H1 (cell line): ENCODE data around the gene DHX58.

ENCODE experiments used
- CTCF ChIP-seq, 3 experiments: IDR thresholded peaks; 1 replicate in 2 of 3; 2 replicates in 1 of 3; pipeline versions ENCODE4 v1.5.1 to v1.6.1; 2011; ENCODE audit warnings: low read length in 3 of 3, mild to moderate bottlenecking in 3 of 3, inconsistent platforms in 2 of 3, low read depth in 1 of 3, moderate library complexity in 1 of 3; ENCODE audit not compliant: insufficient read depth in 1 of 3; ENCODE audit errors: control extremely low read depth in 1 of 3
- SIN3A ChIP-seq, 2 experiments: IDR thresholded peaks in 1 of 2; conservative IDR thresholded peaks in 1 of 2; 2 replicates each; pipeline ENCODE4 v1.6.1; 2011 to 2012; ENCODE audit warnings: low read length in 2 of 2, improper control_type of control experiment in 1 of 2, low read depth in 1 of 2, mild to moderate bottlenecking in 1 of 2
- USF2 ChIP-seq: IDR thresholded peaks from 2 replicates; pipeline ENCODE4 v1.6.1; 2011; ENCODE audit warnings: low read length, improper control_type of control experiment

GRCh38 chr17:42129109-42129837 is 16.8 kb upstream of the DHX58 start:
- TF ChIP-seq CTCF (IDR thresholded peaks at IDR 0.05; ENCODE audit: control extremely low read depth in 1 of 3, insufficient read depth in 1 of 3, low read depth in 1 of 3, low read length in 3 of 3) (no peak), USF2 (no peak), SIN3A (conservative IDR thresholded peaks at IDR 0.05 in 1 of 2, IDR thresholded peaks at IDR 0.05 in 1 of 2; ENCODE audit: low read depth in 1 of 2, low read length in 2 of 2) (no peak)
